ENCODE results near the gene BPI.

BPI gene

GRCh38 chr20:38316341-38316740, 12.4 kb downstream of the BPI start:
- Mint-ChIP-seq H3K27me3 (peaks cover 28 to 37% of the 10 kb centered on the region in 2 donors), H3K36me3 (ENCODE audit: insufficient read depth) (no peaks in the 10 kb centered on the region), H3K4me1 (ENCODE audit: low read depth in 2 of 2) (no peaks in the 10 kb centered on the region), H3K27ac (no peak overlapping the region), H3K9me3 (no peaks in the 10 kb centered on the region), H3K4me3 (no peak overlapping the region)
- ATAC-seq (replicated peaks) (no peak), DNase-seq (no peak)

GRCh38 chr20:38317422-38317821, 13.5 kb downstream of the BPI start:
- Mint-ChIP-seq H3K4me3 (no peak overlapping the region), H3K36me3 (ENCODE audit: insufficient read depth) (no peaks in the 10 kb centered on the region), H3K4me1 (ENCODE audit: low read depth in 2 of 2) (no peaks in the 10 kb centered on the region), H3K27ac (no peak overlapping the region), H3K27me3 (peaks cover 26 to 30% of the 10 kb centered on the region in 2 donors), H3K9me3 (no peaks in the 10 kb centered on the region)
- ATAC-seq (replicated peaks) = no peak
- no peak for DNase-seq

- Mint-ChIP-seq H3K4me3 (no peak overlapping the region), H3K4me1 (ENCODE audit: low read depth in 2 of 2) (no peaks in the 10 kb centered on the region), H3K9me3 (no peaks in the 10 kb centered on the region), H3K27me3 (peaks cover 24 to 31% of the 10 kb centered on the region in 2 donors), H3K27ac (no peak overlapping the region), H3K36me3 (ENCODE audit: insufficient read depth) (no peaks in the 10 kb centered on the region)
- DNase-seq (no peak), ATAC-seq (replicated peaks) (no peak)
These were observed 16.3 kb downstream of the BPI start for GRCh38 chr20:38320221-38320620.

- Mint-ChIP-seq H3K36me3 (ENCODE audit: insufficient read depth) (peaks cover 5% of the 10 kb centered on the region), H3K27me3 (peaks cover 32% of the 10 kb centered on the region in 2 donors), H3K4me3 (no peak overlapping the region), H3K9me3 (no peaks in the 10 kb centered on the region), H3K27ac (no peak overlapping the region), H3K4me1 (ENCODE audit: low read depth in 2 of 2) (no peaks in the 10 kb centered on the region)
- DNase-seq = no peak
- ATAC-seq (replicated peaks) = no peak
These were observed 18.1 kb downstream of the BPI start for GRCh38 chr20:38321959-38322598.

- Mint-ChIP-seq H3K27ac (no peak overlapping the region), H3K9me3 (no peaks in the 10 kb centered on the region), H3K36me3 (ENCODE audit: insufficient read depth) (peaks cover 5% of the 10 kb centered on the region), H3K4me3 (no peak overlapping the region), H3K27me3 (peaks cover 37 to 45% of the 10 kb centered on the region in 2 donors), H3K4me1 (ENCODE audit: low read depth in 2 of 2) (no peaks in the 10 kb centered on the region)
- DNase-seq = no peak
- ATAC-seq (replicated peaks) = no peak
These were observed 20.2 kb downstream of the BPI start for GRCh38 chr20:38324159-38324558.

- DNase-seq = no peak
- Mint-ChIP-seq H3K9me3 (no peaks in the 10 kb centered on the region), H3K27me3 (peaks cover 35 to 41% of the 10 kb centered on the region in 2 donors), H3K36me3 (ENCODE audit: insufficient read depth) (peaks cover 5% of the 10 kb centered on the region), H3K4me1 (ENCODE audit: low read depth in 2 of 2) (no peaks in the 10 kb centered on the region), H3K27ac (no peak overlapping the region), H3K4me3 (no peak overlapping the region)
- no peak for ATAC-seq (replicated peaks)
These were observed 21.2 kb downstream of the BPI start for GRCh38 chr20:38325167-38325566.

- no peak overlapping the region for H3K27ac Mint-ChIP-seq
- H3K4me1 Mint-ChIP-seq (ENCODE audit: low read depth in 2 of 2) = no peaks in the 10 kb centered on the region
- ATAC-seq (replicated peaks) (no peak), DNase-seq (no peak)
- no peaks in the 10 kb centered on the region for H3K9me3 Mint-ChIP-seq
- H3K4me3 Mint-ChIP-seq = no peak overlapping the region
- H3K36me3 Mint-ChIP-seq (ENCODE audit: insufficient read depth) = peaks cover 5% of the 10 kb centered on the region
- H3K27me3 Mint-ChIP-seq = peaks cover 35 to 36% of the 10 kb centered on the region in 2 donors
These were observed 21.9 kb downstream of the BPI start for GRCh38 chr20:38325905-38326304.

GRCh38 chr20:38326309-38326708, 22.4 kb downstream of the BPI start:
- Mint-ChIP-seq H3K4me3 (no peak overlapping the region), H3K36me3 (ENCODE audit: insufficient read depth) (peaks cover 5% of the 10 kb centered on the region), H3K27me3 (peaks cover 35 to 36% of the 10 kb centered on the region in 2 donors), H3K27ac (no peak overlapping the region), H3K4me1 (ENCODE audit: low read depth in 2 of 2) (no peaks in the 10 kb centered on the region), H3K9me3 (no peaks in the 10 kb centered on the region)
- no peak for DNase-seq
- ATAC-seq (replicated peaks) = no peak

- Mint-ChIP-seq H3K4me1 (ENCODE audit: low read depth in 2 of 2) (no peaks in the 10 kb centered on the region), H3K27me3 (peaks cover 24 to 71% of the 10 kb centered on the region in 2 donors), H3K27ac (no peak overlapping the region), H3K4me3 (no peak overlapping the region), H3K9me3 (no peaks in the 10 kb centered on the region), H3K36me3 (ENCODE audit: insufficient read depth) (peaks cover 4% of the 10 kb centered on the region)
- DNase-seq (no peak), ATAC-seq (replicated peaks) (no peak)
These were observed 26.7 kb downstream of the BPI start for GRCh38 chr20:38330638-38331037.

- H3K4me1 Mint-ChIP-seq (ENCODE audit: low read depth in 2 of 2) = no peaks in the 10 kb centered on the region
- peaks cover 2% of the 10 kb centered on the region for H3K36me3 Mint-ChIP-seq (ENCODE audit: insufficient read depth)
- H3K27ac Mint-ChIP-seq = no peak overlapping the region
- DNase-seq = no peak
- peaks cover 27 to 76% of the 10 kb centered on the region in 2 donors for H3K27me3 Mint-ChIP-seq
- H3K9me3 Mint-ChIP-seq = no peaks in the 10 kb centered on the region
- no peak overlapping the region for H3K4me3 Mint-ChIP-seq
- ATAC-seq (replicated peaks) = no peak
These were observed 27.3 kb downstream of the BPI start for GRCh38 chr20:38331245-38331644.

- Mint-ChIP-seq H3K4me3 (no peak overlapping the region), H3K9me3 (no peaks in the 10 kb centered on the region), H3K36me3 (ENCODE audit: insufficient read depth) (no peaks in the 10 kb centered on the region), H3K4me1 (ENCODE audit: low read depth in 2 of 2) (no peaks in the 10 kb centered on the region), H3K27ac (no peak overlapping the region), H3K27me3 (peaks cover 29 to 76% of the 10 kb centered on the region in 2 donors)
- DNase-seq (no peak), ATAC-seq (replicated peaks) (no peak)
These were observed 27.9 kb downstream of the BPI start for GRCh38 chr20:38331814-38332213.

GRCh38 chr20:38334016-38334415, 30.1 kb downstream of the BPI start:
- ATAC-seq (replicated peaks) (no peak), DNase-seq (no peak)
- Mint-ChIP-seq H3K27ac (no peak overlapping the region), H3K9me3 (peaks cover 6 to 14% of the 10 kb centered on the region in 2 donors), H3K4me3 (no peak overlapping the region), H3K36me3 (ENCODE audit: insufficient read depth) (no peaks in the 10 kb centered on the region), H3K4me1 (ENCODE audit: low read depth in 2 of 2) (peaks cover 0 to 2% of the 10 kb centered on the region in 2 donors), H3K27me3 (peaks cover 26 to 82% of the 10 kb centered on the region in 2 donors)

- Mint-ChIP-seq H3K36me3 (ENCODE audit: insufficient read depth) (no peaks in the 10 kb centered on the region), H3K27ac (no peak overlapping the region), H3K27me3 (peaks cover 23 to 81% of the 10 kb centered on the region in 2 donors), H3K4me3 (no peak overlapping the region), H3K4me1 (ENCODE audit: low read depth in 2 of 2) (peaks cover 0 to 2% of the 10 kb centered on the region in 2 donors), H3K9me3 (peaks cover 6 to 14% of the 10 kb centered on the region in 2 donors)
- no peak for ATAC-seq (replicated peaks)
- no peak for DNase-seq
These were observed 32.8 kb downstream of the BPI start for GRCh38 chr20:38336726-38337125.

- Mint-ChIP-seq H3K27ac (no peak overlapping the region), H3K4me1 (ENCODE audit: low read depth in 2 of 2) (peaks cover 0 to 2% of the 10 kb centered on the region in 2 donors), H3K36me3 (ENCODE audit: insufficient read depth) (no peaks in the 10 kb centered on the region), H3K27me3 (peaks cover 23 to 79% of the 10 kb centered on the region in 2 donors), H3K9me3 (peaks cover 6 to 14% of the 10 kb centered on the region in 2 donors), H3K4me3 (no peak overlapping the region)
- DNase-seq (no peak), ATAC-seq (replicated peaks) (no peak)
These were observed 33.7 kb downstream of the BPI start for GRCh38 chr20:38337561-38338140.
